H9 (cell line): ENCODE data around the gene SP4. TPM values are rescaled to one million over a fixed set of nuclear protein-coding genes. Genes with fewer than 3 reads are reported as not detected.

Source experiments
- DNase-seq: peaks from one replicate; pipeline ENCODE4 v3.0.0-alpha.2; 2017
- H2AFZ ChIP-seq: one replicate; pipeline ENCODE4 v1.6.1; 2013; ENCODE audit warnings: mild to moderate bottlenecking, low read length, control low read depth, moderate library complexity
- H2AK5ac ChIP-seq: 2 replicates; pipeline ENCODE4 v1.6.1; 2013; ENCODE audit warnings: low read length, control low read depth, mixed read lengths; ENCODE audit not compliant: insufficient read length
- H2BK120ac ChIP-seq: one replicate; pipeline ENCODE4 v1.6.1; 2013; ENCODE audit warnings: low read depth, mild to moderate bottlenecking, low read length, control low read depth, inconsistent platforms; ENCODE audit not compliant: poor library complexity, severe bottlenecking
- H2BK12ac ChIP-seq: 2 replicates; pipeline ENCODE4 v1.6.1; 2013; ENCODE audit warnings: low read length, control low read depth, mixed read lengths, low read depth; ENCODE audit not compliant: insufficient read length
- H2BK15ac ChIP-seq: 2 replicates; pipeline ENCODE4 v1.6.1; 2013; ENCODE audit warnings: low read depth, low read length, control low read depth
- H2BK20ac ChIP-seq: one replicate; pipeline ENCODE4 v1.6.1; 2013; ENCODE audit warnings: low read depth, mild to moderate bottlenecking, low read length, control low read depth, inconsistent platforms; ENCODE audit not compliant: poor library complexity, severe bottlenecking
- H2BK5ac ChIP-seq: 2 replicates; pipeline ENCODE4 v1.6.1; 2013; ENCODE audit warnings: low read length, control low read depth, mixed read lengths; ENCODE audit not compliant: insufficient read length
- H3K14ac ChIP-seq: 2 replicates; pipeline ENCODE4 v1.6.1; 2013; ENCODE audit warnings: low read length, control low read depth; ENCODE audit not compliant: insufficient read depth
- H3K18ac ChIP-seq: 2 replicates; pipeline ENCODE4 v1.6.1; 2013; ENCODE audit warnings: low read depth, mild to moderate bottlenecking, mixed read lengths, low read length, control low read depth; ENCODE audit not compliant: insufficient read length
- H3K23ac ChIP-seq: 2 replicates; pipeline ENCODE4 v1.6.1; 2013; ENCODE audit warnings: low read length, control low read depth, mixed read lengths, low read depth; ENCODE audit not compliant: insufficient read length
- H3K23me2 ChIP-seq: 2 replicates; pipeline ENCODE4 v1.6.1; 2013; ENCODE audit warnings: low read depth, mild to moderate bottlenecking, mixed read lengths, low read length, control low read depth; ENCODE audit not compliant: insufficient read length, poor library complexity, severe bottlenecking
- H3K27ac ChIP-seq: 2 replicates; pipeline ENCODE4 v1.5.1; 2013; ENCODE audit warnings: low read length, control low read depth, mixed read lengths, low read depth; ENCODE audit not compliant: insufficient read length
- H3K27me3 ChIP-seq: 2 replicates; pipeline ENCODE4 v1.6.1; 2013; ENCODE audit warnings: low read length, control low read depth, inconsistent platforms; ENCODE audit not compliant: insufficient read depth
- H3K4ac ChIP-seq: 2 replicates; pipeline ENCODE4 v1.6.1; 2013; ENCODE audit warnings: low read depth, mild to moderate bottlenecking, control low read depth, inconsistent platforms, low read length, moderate library complexity
- H3K4me1 ChIP-seq: 2 replicates; pipeline ENCODE4 v1.6.1; 2013; ENCODE audit warnings: low read length, control low read depth, inconsistent platforms; ENCODE audit not compliant: insufficient read depth
- H3K4me2 ChIP-seq: 2 replicates; pipeline ENCODE4 v1.6.1; 2013; ENCODE audit warnings: low read length, control low read depth, mixed read lengths; ENCODE audit not compliant: insufficient read length, insufficient read depth
- H3K56ac ChIP-seq: 2 replicates; pipeline ENCODE4 v1.6.1; 2013; ENCODE audit warnings: low read depth, mild to moderate bottlenecking, mixed read lengths, low read length, control low read depth; ENCODE audit not compliant: insufficient read length
- H3K79me1 ChIP-seq: 2 replicates; pipeline ENCODE4 v1.6.1; 2013; ENCODE audit warnings: low read depth, mild to moderate bottlenecking, moderate library complexity, low read length, control low read depth, inconsistent platforms; ENCODE audit not compliant: insufficient read depth, poor library complexity, severe bottlenecking
- H3K79me2 ChIP-seq: 2 replicates; pipeline ENCODE4 v1.6.1; 2013; ENCODE audit warnings: low read length, control low read depth, inconsistent platforms; ENCODE audit not compliant: insufficient read depth
- H3K9ac ChIP-seq: 2 replicates; pipeline ENCODE4 v1.6.1; 2013; ENCODE audit warnings: low read length, control low read depth, mixed read lengths; ENCODE audit not compliant: insufficient read length; ENCODE audit errors: extremely low read depth
- H3K9me3 ChIP-seq: one replicate; pipeline ENCODE4 v1.6.1; 2013; ENCODE audit warnings: low read depth, low read length, inconsistent platforms; ENCODE audit not compliant: control insufficient read depth
- H3T11ph ChIP-seq: one replicate; pipeline ENCODE4 v1.6.1; 2013; ENCODE audit warnings: mild to moderate bottlenecking, low read length, control low read depth, inconsistent platforms
- H4K20me1 ChIP-seq: one replicate; pipeline ENCODE4 v1.6.1; 2013; ENCODE audit not compliant: control insufficient read depth, insufficient read length, insufficient read depth
- H4K5ac ChIP-seq: 2 replicates; pipeline ENCODE4 v1.6.1; 2013; ENCODE audit warnings: low read depth, mild to moderate bottlenecking, mixed read lengths, low read length, control low read depth; ENCODE audit not compliant: insufficient read length
- H4K8ac ChIP-seq: replicated peaks from 2 replicates; pipeline ENCODE4 v1.6.1; 2013; ENCODE audit warnings: low read length, control low read depth, mixed read lengths, low read depth; ENCODE audit not compliant: insufficient read length
- H4K91ac ChIP-seq: 2 replicates; pipeline ENCODE4 v1.6.1; 2013; ENCODE audit warnings: low read depth, mild to moderate bottlenecking, moderate library complexity, mixed read lengths, low read length, control low read depth; ENCODE audit not compliant: insufficient read length
- H3K27ac Mint-ChIP-seq, 3 experiments: 2 replicates in 2 of 3; 3 replicates in 1 of 3; pipeline ENCODE4 v1.8.0; 2020 to 2021; ENCODE audit warnings: mixed read lengths in 3 of 3, mild to moderate bottlenecking in 1 of 3, moderate library complexity in 1 of 3
- H3K27me3 Mint-ChIP-seq: 2 replicates; pipeline ENCODE4 v1.8.0; 2021; ENCODE audit warnings: low read depth, mild to moderate bottlenecking, moderate library complexity, mixed read lengths
- H3K36me3 Mint-ChIP-seq, 3 experiments: 2 replicates in 2 of 3; 3 replicates in 1 of 3; pipeline ENCODE4 v1.8.0; 2020 to 2021; ENCODE audit warnings: low read depth in 3 of 3, mixed read lengths in 3 of 3; ENCODE audit not compliant: insufficient read depth in 1 of 3
- H3K4me1 Mint-ChIP-seq, 2 experiments: 2 replicates each; pipeline ENCODE4 v1.8.0; 2020; ENCODE audit warnings: mixed read lengths in 2 of 2
- H3K4me3 Mint-ChIP-seq, 2 experiments: 2 replicates in 1 of 2; 3 replicates in 1 of 2; pipeline ENCODE4 v1.8.0; 2020 to 2021; ENCODE audit warnings: mild to moderate bottlenecking in 2 of 2, mixed read lengths in 2 of 2, moderate library complexity in 1 of 2
- H3K9me3 Mint-ChIP-seq, 2 experiments: 2 replicates in 1 of 2; 3 replicates in 1 of 2; pipeline ENCODE4 v1.8.0; 2020; ENCODE audit warnings: mild to moderate bottlenecking in 2 of 2, mixed read lengths in 2 of 2, moderate library complexity in 1 of 2
- CTCF ChIP-seq: fragments of 200-600 bp; sonication (generic); conservative IDR thresholded peaks from 3 replicates; pipeline ENCODE4 v1.8.0; 2021; ENCODE audit warnings: antibody characterized with exemption, mild to moderate bottlenecking
- WGBS: extraction: QIAGEN DNeasy Blood & Tissue Kit; methylation state at CpG from one replicate; pipeline ENCODE4 v1.1.7; 2013; ENCODE audit warnings: missing lambda C conversion rate, low lambda C conversion rate, mixed read lengths; ENCODE audit not compliant: insufficient read length; ENCODE audit errors: extremely low coverage; 5-methylcytosine and 5-hydroxymethylcytosine counted together
- total RNA-seq: library from RNA; stranded (reverse); gene quantifications from 2 replicates; pipeline ENCODE4 v1.2.1, GENCODE V29; 2021

SP4 gene
- total RNA-seq, 1 experiment from 2014 or later: 19.4 TPM

GRCh38 chr7:21443149-21443841, 15.4 kb downstream of the SP4 start:
- Histone ChIP-seq H3K14ac (no peak overlapping the region), H3K79me1 (peaks cover 3% of the 10 kb centered on the region), H3K27me3 (no peaks in the 10 kb centered on the region), H3K79me2 (peaks cover 2% of the 10 kb centered on the region; the same call in 1 of the 2 replicates), H3K9me3 (no peaks in the 10 kb centered on the region), H3K27ac (no peak overlapping the region), H3K4me2 (no peak overlapping the region), H2BK5ac (no peak overlapping the region), H2AK5ac (no peak overlapping the region), H3K4me1 (no peaks in the 10 kb centered on the region), H2BK15ac (no peak overlapping the region), H2BK12ac (no peak overlapping the region), H2BK120ac (no peak overlapping the region), H4K20me1 (no peaks in the 10 kb centered on the region), H4K8ac (no peak overlapping the region), H3K9ac (no peak overlapping the region), H2BK20ac (no peak overlapping the region), H3K4ac (no peak overlapping the region), H4K5ac (no peak overlapping the region), H3K56ac (no peak overlapping the region), H3T11ph (no peak overlapping the region), H3K23ac (no peak overlapping the region), H2AFZ (no peak overlapping the region), H4K91ac (no peak overlapping the region), H3K23me2 (no peaks in the 10 kb centered on the region), H3K18ac (no peak overlapping the region)
- H3K4me3 Mint-ChIP-seq: no peak overlapping the region; a peak in 1 of 5 replicates
- WGBS: 100% methylated on average over 3 of the region's 7 CpGs
- peaks cover 0 to under 1% of the 10 kb centered on the region in 2 experiments; a peak in 2 of 5 replicates for H3K9me3 Mint-ChIP-seq
- no peak for DNase-seq
- no peaks in the 10 kb centered on the region for H3K27me3 Mint-ChIP-seq
- peaks cover 36 to 42% (median 37%) of the 10 kb centered on the region in 3 experiments for H3K36me3 Mint-ChIP-seq
- H3K27ac Mint-ChIP-seq: peak overlapping the region; percentile 8 to 36 (median 8); a peak in 3 of 7 replicates
- H3K4me1 Mint-ChIP-seq: 0 out of 4 replicates have a peak, but pooled peaks cover 0 to under 1% of the 10 kb centered on the region in 2 experiments
- TF ChIP-seq CTCF: no peak
